Panc1 (cell line): ENCODE data around the gene PDE4B. TPM values are rescaled to one million over a fixed set of nuclear protein-coding genes. Genes with fewer than 3 reads are reported as not detected.

Source experiments
- ATAC-seq: fragments of 200-7000 bp; cut with Tn5 transposase; 2 replicates; pipeline ENCODE4 v1.9.1; 2020; ENCODE audit warnings: mild to moderate bottlenecking, moderate library complexity
- BruUV-seq: library from RNA; stranded (reverse); fragments of 400-500 nt; replicated peaks from 2 replicates; lab custom pipeline; 2021; lab: Mats Ljungman, UMichigan
- CTCF ChIA-PET: fragments of 300-600 bp; sonication (Branson Sonifier 250); formaldehyde crosslinking; loops from one replicate; lab custom pipeline; 2022; ENCODE audit warnings: antibody characterized with exemption; lab: Charles Lee
- POLR2A ChIA-PET: fragments of 300-600 bp; sonication (Branson Sonifier 250); formaldehyde crosslinking; loops from one replicate; lab custom pipeline; 2022; ENCODE audit warnings: antibody characterized with exemption; lab: Charles Lee
- DNase-seq: peaks from one replicate; pipeline ENCODE4 v3.0.0-alpha.2; 2010; ENCODE audit warnings: low read depth, low spot score
- H3K27ac ChIP-seq: 2 replicates; pipeline ENCODE4 v1.5.1; 2011; ENCODE audit warnings: mild to moderate bottlenecking, low read length, inconsistent platforms
- H3K27me3 ChIP-seq: fragments of 200-500 bp; sonication (Bioruptor generic); 2 replicates; pipeline ENCODE4 v1.6.0; 2014; ENCODE audit warnings: low read length, inconsistent platforms; ENCODE audit not compliant: control insufficient read depth, insufficient read depth
- H3K36me3 ChIP-seq: fragments of 200-500 bp; sonication (Bioruptor generic); 2 replicates; pipeline ENCODE4 v1.5.1; 2014; ENCODE audit warnings: inconsistent platforms, mild to moderate bottlenecking, low read length, moderate library complexity; ENCODE audit not compliant: control insufficient read depth, insufficient read depth
- H3K4me1 ChIP-seq: 2 replicates; pipeline ENCODE4 v1.5.1; 2011; ENCODE audit warnings: inconsistent platforms, mild to moderate bottlenecking, low read length, moderate library complexity; ENCODE audit not compliant: control insufficient read depth, insufficient read depth
- H3K4me3 ChIP-seq, 2 experiments: 2 replicates each; pipeline ENCODE4 v1.5.1; 2011 to 2012; ENCODE audit warnings: low read depth in 2 of 2, low read length in 2 of 2, mild to moderate bottlenecking in 2 of 2, inconsistent platforms in 1 of 2, moderate library complexity in 1 of 2
- H3K9me3 ChIP-seq: fragments of 200-500 bp; sonication (Bioruptor generic); 2 replicates; pipeline ENCODE4 v1.5.1; 2014; ENCODE audit warnings: low read depth, mild to moderate bottlenecking, inconsistent platforms, low read length, moderate library complexity; ENCODE audit not compliant: control insufficient read depth, insufficient read depth
- CTCF ChIP-seq: fragments of 450-650 bp; IDR thresholded peaks from 2 replicates; pipeline ENCODE4 v1.5.1; 2017; ENCODE audit warnings: mild to moderate bottlenecking
- POLR2AphosphoS5 ChIP-seq: IDR thresholded peaks from 2 replicates; pipeline ENCODE4 v1.6.1; 2012; ENCODE audit warnings: mild to moderate bottlenecking, low read depth, low read length, moderate library complexity
- REST ChIP-seq, 2 experiments: IDR thresholded peaks; 2 replicates each; pipeline ENCODE4 v1.6.1; 2011 to 2012; ENCODE audit warnings: low read depth in 2 of 2, control low read depth in 1 of 2, low read length in 1 of 2, mild to moderate bottlenecking in 1 of 2, moderate library complexity in 1 of 2; ENCODE audit not compliant: insufficient read depth in 1 of 2
- SIN3A ChIP-seq: IDR thresholded peaks from 2 replicates; pipeline ENCODE4 v1.6.1; 2012; ENCODE audit warnings: low read depth, mild to moderate bottlenecking, low read length, moderate library complexity, borderline replicate concordance; ENCODE audit not compliant: insufficient read depth
- TCF7L2 ChIP-seq: IDR thresholded peaks from 2 replicates; pipeline ENCODE4 v1.6.1; 2011; ENCODE audit warnings: mild to moderate bottlenecking, low read depth, low read length, inconsistent platforms
- in situ Hi-C: cut with HindIII; loops from 2 replicates; pipeline ENCODE4 v1.10.0; 2016; ENCODE audit warnings: low sequenced_read_pairs, low pct_unique_long_range_greater_than_20kb
- intact Hi-C: fragments of 100-400 bp; cut with micrococcal nuclease; formaldehyde crosslinking; loops from one replicate; pipeline ENCODE4 v1.10.0; 2022; ENCODE audit not compliant: unreplicated experiment
- total RNA-seq: library from RNA; stranded (reverse); gene quantifications from one replicate; pipeline ENCODE4 v1.2.1, GENCODE V29; 2021; ENCODE audit not compliant: unreplicated experiment

The PDE4B gene
- total RNA-seq, 1 experiment from 2014 or later: 0.26 TPM

GRCh38 chr1:65765631-65766030, 27.1 kb upstream of the PDE4B start:
- no peaks in the 10 kb centered on the region for H3K36me3 ChIP-seq
- BruUV-seq: no TSS peak
- POLR2A ChIA-PET: no interaction called here
- no peaks in the 10 kb centered on the region for H3K9me3 ChIP-seq
- in situ Hi-C loops: no loop called here
- no peaks in the 10 kb centered on the region for H3K4me1 ChIP-seq
- TF ChIP-seq POLR2AphosphoS5 (no peak), SIN3A (no peak)
- H3K27ac ChIP-seq: no peak overlapping the region
- DNase-seq (no peak), ATAC-seq (no peak)
- intact Hi-C loops: no loop called here
- no peak overlapping the region for H3K4me3 ChIP-seq
- no peaks in the 10 kb centered on the region for H3K27me3 ChIP-seq
- CTCF ChIA-PET: no interaction called here

GRCh38 chr1:65769636-65770035, 23.1 kb upstream of the PDE4B start:
- no peak for ATAC-seq
- Histone ChIP-seq H3K9me3 (no peaks in the 10 kb centered on the region), H3K27me3 (no peaks in the 10 kb centered on the region), H3K36me3 (no peaks in the 10 kb centered on the region), H3K27ac (no peak overlapping the region), H3K4me3 (no peak overlapping the region), H3K4me1 (no peaks in the 10 kb centered on the region)
- no TSS peak for BruUV-seq
- POLR2A ChIA-PET: no interaction called here
- in situ Hi-C loops: no loop called here
- CTCF ChIA-PET: no interaction called here
- no peak for DNase-seq
- TF ChIP-seq POLR2AphosphoS5: no peak
- no peak for TF ChIP-seq SIN3A
- TF ChIP-seq REST (IDR thresholded peaks at IDR 0.05; ENCODE audit: insufficient read depth in 1 of 2, low read depth in 2 of 2, low read length in 1 of 2): no peak
- TF ChIP-seq CTCF: no peak
- intact Hi-C loops: no loop called here

- H3K9me3 ChIP-seq: no peaks in the 10 kb centered on the region
- H3K27me3 ChIP-seq: no peaks in the 10 kb centered on the region
- no peak overlapping the region for H3K4me3 ChIP-seq
- DNase-seq: no peak
- in situ Hi-C loops: no loop called here
- intact Hi-C loops: no loop called here
- no peak for ATAC-seq
- TF ChIP-seq CTCF (no peak), POLR2AphosphoS5 (no peak), TCF7L2 (no peak), REST (IDR thresholded peaks at IDR 0.05; ENCODE audit: insufficient read depth in 1 of 2, low read depth in 2 of 2, low read length in 1 of 2) (no peak)
- no peak overlapping the region for H3K27ac ChIP-seq
- H3K4me1 ChIP-seq: no peaks in the 10 kb centered on the region
- ChIA-PET CTCF (no interaction called here), POLR2A (no interaction called here)
- no TSS peak for BruUV-seq
- no peaks in the 10 kb centered on the region; the same call in 1 of the 2 replicates for H3K36me3 ChIP-seq
These were observed 20.1 kb upstream of the PDE4B start for GRCh38 chr1:65772607-65773006.
